ENCODE data around the gene RIC8A. TPM values are rescaled to one million over a fixed set of nuclear protein-coding genes. Genes with fewer than 3 reads are reported as not detected.

The RIC8A gene
- total RNA-seq, 1 experiment from 2014 or later: 101 TPM

DNA sequence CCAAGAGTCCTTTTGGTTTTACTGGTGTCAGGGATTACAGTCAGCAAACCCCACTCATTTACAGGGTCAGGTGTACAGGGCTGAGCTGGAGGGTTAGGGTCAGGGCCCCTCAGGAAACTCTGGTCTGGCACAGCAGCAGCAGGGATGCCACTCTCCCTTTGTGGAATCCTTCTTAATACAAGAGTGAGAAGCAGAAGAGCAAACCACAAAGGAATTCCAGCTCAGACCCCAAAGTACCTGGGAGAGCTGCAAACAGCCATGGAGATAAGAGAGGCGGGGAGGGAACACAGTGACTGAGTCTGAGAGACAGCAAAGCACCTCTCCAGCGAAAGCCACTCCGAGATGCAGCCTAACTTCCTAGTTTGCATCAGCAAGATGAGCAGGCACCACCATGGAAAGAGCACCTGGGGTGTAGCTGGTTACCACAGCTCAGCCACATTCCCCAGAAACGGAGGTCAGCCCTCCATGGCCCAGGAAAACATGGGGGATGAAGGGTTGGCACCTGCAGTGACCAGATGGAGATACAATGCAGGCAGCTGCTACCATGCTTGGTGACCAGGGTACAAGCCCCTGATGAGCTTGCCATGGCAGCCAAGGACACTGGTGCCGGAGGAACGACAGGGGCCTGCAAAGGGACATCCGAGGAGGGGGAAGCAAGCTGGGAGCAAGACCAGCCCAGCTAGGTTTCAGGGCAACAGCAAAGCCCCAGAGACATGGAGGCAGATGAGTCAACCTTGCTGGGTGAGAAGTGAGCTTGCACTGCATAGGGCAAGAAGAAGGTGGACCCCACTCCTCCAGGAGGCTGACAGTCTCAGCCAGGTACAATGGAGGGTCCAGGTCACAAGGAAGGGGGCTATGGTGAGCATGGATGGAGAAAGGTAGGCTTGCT, 4.2 kb upstream of the RIC8A start:
- DNase-seq (ENCODE audit: low spot score): no peak
- in situ Hi-C loops (cut with HindIII; ENCODE audit: low sequenced_read_pairs): no loop called here

DNA sequence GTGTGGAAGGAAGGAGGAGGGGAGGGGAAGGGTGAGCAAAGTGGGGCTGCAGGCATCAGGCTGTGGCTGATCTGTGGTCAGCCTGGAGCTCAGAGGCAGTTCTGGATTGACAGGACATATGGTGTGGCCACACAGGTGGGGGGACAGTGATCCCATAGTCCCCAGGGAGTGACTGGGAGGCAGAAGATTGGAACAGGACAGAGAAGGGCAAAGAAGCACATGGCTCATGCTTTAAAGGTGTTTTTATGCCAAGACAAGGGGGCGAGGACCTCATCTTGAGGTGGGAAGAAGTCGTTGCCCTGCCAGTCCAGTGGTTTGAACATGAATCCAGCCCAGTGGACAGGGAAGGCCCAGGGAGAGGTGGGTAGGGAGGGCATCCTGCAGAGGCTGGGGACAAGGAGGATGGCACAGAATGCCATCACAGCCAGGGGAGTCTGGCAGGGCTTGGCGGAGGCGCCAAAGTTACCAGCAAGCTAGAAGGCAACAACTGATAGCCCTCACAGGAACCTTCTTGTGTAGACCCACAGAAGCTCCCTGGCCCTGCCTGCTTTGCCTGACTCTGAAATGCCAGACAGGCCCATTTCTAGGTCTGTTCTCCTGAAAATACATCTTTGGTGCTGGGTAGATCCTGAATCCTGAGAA, 3.4 kb upstream of the RIC8A start:
- no peak for DNase-seq (ENCODE audit: low spot score)

DNA sequence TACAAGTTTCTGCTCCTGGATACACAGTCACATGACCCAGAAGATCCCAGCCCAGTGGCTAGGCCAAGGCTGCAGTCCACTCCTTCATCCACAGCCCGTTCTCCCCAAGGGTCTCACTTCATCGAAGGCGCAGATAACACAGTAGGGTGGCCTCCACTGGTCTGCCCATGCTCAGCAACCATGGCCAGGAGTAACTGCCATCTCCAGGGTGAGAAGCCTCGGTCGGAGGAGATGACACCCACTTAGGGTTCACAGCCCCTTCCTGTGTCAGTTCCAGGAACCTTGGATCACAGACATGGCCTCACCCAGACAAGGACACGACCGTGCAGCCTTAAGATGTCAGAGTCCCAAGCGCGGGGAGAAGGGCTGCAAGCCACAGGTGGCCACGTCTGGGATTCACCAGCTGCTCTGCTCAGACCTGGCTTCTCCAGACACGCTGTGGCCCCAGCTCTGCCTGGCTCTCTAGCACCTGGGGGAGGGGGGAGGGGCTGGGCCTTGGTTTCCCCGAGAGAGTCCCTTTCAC, 2.9 kb upstream of the RIC8A start:
- in situ Hi-C loops (cut with HindIII; ENCODE audit: low sequenced_read_pairs): no loop called here
- no peak for DNase-seq (ENCODE audit: low spot score)

More for the DNA sequence above, 3.4 kb upstream of the RIC8A start:
- in situ Hi-C loops (cut with HindIII; ENCODE audit: low sequenced_read_pairs): no loop called here

DNA sequence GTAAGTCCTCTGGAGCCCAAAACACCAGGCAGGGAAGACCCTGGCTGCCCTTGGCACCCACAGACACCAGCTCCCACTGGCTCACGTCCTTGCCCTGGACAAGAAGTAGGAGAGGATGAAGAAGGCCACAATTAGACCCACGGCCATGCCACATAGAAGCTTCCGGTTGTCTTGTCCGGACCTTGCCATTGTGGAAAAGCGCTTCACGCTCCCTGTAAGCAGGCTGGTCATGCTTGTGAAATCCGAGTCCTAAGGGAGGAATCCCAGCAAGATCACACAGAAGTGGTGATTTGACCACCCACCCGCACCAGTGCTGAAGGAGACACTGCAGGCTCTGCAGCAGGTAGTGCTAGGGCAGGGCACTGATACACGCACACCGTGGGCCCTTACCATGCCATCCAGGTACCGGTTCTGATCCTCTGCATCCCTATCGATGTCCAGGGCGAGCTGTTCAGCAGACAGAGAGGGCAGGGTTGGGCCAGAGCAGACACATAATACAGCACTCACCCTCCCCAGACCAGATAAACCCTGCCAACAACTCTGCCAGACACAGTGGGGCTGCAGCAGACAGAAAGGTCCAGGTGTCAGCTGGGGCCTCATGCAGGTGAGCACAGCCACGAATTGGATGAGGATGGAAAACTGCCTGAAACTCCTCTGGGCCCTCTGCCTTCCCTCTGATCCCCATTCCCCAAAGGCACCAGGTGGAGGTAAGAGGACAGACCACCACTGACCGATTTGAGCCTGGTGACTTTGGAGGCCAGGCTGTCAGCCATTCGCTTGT, 2.1 kb upstream of the RIC8A start:
- DNase-seq (ENCODE audit: low spot score): no peak
- in situ Hi-C loops (cut with HindIII; ENCODE audit: low sequenced_read_pairs): no loop called here

DNA sequence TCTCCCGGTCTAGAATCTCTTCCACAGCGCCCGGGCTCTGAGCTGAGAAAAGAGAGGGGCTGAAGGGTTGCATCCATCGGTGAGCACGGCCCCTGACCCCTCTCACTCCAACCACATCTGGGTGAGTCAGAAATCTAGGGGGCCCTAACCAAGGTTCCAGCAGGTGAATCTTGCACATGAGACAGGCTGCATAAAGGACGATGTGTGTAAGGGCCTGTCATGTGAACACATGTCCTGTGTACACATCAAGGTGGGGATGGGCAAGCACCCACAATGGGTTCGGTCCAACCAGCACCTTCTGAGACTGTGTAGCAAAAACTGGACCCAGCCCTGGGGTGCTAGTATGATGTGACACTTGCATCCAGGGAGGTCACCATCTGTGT, 1.5 kb upstream of the RIC8A start:
- in situ Hi-C loops (cut with HindIII; ENCODE audit: low sequenced_read_pairs): no loop called here
- no peak for DNase-seq (ENCODE audit: low spot score)

DNA sequence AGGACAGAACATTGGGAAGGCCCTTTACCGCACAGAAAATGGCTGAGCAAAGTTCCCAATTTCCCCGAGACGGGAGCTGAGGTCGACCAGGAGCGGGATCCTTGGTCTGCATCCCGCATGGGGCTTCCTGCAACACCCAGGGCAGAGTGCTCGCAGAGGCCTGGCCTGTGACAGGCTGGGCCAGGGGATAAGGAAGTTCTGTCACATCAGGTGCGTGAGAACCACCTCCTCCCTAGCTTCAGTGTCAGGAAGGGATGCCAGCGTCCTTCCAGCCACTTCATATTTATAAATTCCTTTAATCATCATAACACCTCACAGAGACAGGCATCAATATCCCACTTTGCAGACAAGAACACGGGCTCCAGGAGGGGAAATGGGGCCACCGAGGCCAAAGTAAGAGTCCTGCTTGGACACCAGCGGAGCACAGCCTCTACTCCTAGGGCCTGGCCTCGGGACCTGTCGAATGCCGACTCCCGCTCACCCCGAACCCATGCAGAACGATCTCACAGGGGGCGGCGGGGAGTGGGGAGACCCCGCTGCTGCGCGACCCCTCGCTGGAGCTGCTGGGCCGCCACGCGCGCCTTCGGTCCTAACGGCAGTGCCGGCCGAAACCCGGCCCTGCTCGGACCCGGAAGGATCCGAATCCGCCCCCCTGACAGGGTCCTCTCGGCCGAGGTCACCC, 841 bp upstream of the RIC8A start:
- DNase-seq (ENCODE audit: low spot score): peak; percentile 17
- in situ Hi-C loops (cut with HindIII; ENCODE audit: low sequenced_read_pairs): no loop called here

DNA sequence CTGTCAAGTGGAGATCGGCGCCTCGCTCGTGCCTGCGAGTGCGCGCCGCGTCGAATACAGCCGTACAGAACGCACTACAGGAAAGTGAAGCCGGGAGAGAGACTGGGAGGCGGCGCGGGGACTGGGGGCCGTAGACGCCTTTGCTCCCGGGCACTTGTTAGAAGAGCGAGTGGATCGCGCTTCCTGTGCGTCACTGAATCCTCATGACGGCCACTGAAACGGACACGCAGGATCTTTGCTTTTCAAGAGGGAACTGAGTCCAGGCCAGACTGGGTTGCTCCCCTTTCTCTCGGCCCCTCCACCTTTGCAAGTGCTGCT, 314 bp downstream of the RIC8A start:
- in situ Hi-C loops (cut with HindIII; ENCODE audit: low sequenced_read_pairs): no loop called here

DNA sequence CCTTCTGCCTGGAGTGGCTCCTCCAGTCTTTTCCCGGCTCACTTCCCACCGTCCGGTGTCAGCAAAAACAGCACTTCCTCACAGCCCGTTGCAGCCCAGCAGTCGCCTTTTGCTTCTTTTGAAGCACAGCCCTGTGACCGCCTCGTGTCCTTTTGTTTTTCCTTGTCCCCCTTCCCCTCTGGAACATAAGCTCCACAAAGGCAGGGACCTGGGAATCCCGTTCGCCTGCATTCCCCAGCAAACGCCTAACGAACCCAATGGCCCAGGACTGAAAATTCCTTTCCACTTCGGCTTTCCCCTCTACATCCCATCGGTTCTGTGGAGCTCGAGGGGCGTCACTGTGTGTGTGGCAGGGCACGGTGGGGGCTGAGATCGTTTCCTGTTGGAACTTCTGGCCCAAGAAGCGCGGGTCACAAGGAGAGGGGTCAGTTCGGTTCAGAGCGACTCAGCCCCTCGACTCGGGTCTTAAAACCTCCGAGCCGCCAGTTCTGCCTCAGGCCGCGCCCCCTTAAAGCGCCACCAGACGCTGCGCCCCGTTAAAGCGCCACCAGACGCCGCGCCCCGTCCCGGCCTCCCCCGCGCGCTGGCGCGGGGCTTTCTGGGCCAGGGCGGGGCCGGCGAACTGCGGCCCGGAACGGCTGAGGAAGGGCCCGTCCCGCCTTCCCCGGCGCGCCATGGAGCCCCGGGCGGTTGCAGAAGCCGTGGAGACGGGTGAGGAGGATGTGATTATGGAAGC, 841 bp downstream of the RIC8A start:
- DNase-seq (ENCODE audit: low spot score): peak; percentile 71
- in situ Hi-C loops (cut with HindIII; ENCODE audit: low sequenced_read_pairs): no loop called here

More for the DNA sequence above, 314 bp downstream of the RIC8A start:
- no peak for DNase-seq (ENCODE audit: low spot score)

DNA sequence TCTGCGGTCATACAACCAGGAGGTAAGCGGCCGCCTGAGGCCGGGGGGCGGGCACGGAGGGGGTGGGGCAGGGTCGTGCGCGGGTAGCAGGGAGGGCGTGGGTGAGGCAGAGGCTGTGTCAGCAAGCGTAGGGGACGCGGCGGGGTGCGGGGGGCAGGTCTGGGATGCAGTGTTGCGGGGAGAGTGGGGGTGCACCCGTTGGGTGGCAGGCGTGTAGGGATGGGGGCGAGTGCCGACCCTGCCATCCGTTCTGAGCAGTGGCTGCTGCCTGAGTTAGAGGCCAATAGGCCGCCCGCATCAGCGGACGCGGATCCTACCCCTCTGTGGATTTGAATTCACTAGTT, 1.4 kb downstream of the RIC8A start:
- no peak for DNase-seq (ENCODE audit: low spot score)
- in situ Hi-C loops (cut with HindIII; ENCODE audit: low sequenced_read_pairs): no loop called here

DNA sequence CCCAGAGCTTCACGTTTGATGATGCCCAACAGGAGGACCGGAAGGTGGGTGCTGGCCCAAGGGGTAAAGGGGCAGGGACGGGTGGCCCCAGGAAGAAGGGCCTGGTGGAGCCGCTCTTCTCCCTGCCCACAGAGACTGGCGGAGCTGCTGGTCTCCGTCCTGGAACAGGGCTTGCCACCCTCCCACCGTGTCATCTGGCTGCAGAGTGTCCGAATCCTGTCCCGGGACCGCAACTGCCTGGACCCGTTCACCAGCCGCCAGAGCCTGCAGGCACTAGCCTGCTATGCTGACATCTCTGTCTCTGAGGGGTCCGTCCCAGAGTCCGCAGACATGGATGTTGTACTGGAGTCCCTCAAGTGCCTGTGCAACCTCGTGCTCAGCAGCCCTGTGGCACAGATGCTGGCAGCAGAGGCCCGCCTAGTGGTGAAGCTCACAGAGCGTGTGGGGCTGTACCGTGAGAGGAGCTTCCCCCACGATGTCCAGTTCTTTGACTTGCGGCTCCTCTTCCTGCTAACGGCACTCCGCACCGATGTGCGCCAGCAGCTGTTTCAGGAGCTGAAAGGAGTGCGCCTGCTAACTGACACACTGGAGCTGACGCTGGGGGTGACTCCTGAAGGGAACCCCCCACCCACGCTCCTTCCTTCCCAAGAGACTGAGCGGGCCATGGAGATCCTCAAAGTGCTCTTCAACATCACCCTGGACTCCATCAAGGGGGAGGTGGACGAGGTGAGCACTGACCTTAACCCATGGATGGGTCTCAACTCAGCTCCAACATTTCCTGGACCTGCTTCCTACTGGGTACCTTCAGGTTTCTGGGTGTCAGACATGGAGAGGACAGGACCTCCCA, 2.0 kb downstream of the RIC8A start:
- DNase-seq (ENCODE audit: low spot score): no peak
- in situ Hi-C loops (cut with HindIII; ENCODE audit: low sequenced_read_pairs): no loop called here

DNA sequence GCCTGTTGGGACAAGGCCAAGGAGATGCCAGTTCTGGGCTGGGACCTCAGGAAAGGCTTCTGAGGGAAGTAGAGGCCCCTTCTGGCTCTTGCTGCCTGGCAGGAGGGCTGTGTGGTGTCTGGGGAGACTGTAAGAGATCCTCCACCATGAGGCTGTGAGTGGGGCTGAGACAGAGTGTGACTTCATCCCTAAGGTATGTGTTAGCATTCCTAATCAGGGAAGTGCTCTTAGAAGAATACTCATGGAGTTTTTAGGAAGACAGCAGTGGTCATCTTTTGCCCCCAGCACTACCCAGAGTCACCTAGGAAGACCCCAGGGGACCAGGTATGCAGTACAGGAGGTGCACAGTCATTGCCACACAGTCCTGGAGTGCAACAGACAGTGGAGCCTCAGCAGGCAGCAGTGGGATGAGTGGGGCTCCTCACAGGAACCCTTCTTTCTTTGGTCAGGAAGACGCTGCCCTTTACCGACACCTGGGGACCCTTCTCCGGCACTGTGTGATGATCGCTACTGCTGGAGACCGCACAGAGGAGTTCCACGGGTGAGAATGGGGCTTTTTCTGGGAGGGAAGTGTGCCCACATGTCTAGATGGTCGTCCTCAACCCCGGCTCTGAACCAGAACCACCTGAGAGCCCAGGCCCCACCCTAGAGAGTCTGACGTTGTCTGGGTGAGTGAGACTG, 2.8 kb downstream of the RIC8A start:
- DNase-seq (ENCODE audit: low spot score): no peak
- in situ Hi-C loops (cut with HindIII; ENCODE audit: low sequenced_read_pairs): no loop called here

DNA sequence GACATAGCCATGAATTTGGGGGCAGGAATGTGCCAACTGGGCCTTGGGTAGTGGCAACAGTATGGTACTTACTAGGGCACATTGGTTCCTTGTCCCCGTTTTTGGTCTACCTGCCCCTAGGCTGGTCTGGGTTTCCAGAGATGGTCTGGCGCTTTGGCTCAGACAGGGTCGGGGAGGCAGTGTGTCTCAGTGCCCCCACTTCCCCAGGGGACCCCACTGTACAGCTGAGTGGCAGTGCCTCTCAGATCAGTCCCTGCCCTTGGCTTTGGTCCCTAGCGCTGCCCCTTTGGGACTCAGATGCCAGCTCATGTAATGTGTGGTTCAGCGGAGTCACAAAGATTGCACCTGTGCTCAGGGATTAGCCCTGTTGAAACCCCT, 3.3 kb downstream of the RIC8A start:
- in situ Hi-C loops (cut with HindIII; ENCODE audit: low sequenced_read_pairs): no loop called here
- DNase-seq (ENCODE audit: low spot score): no peak

DNA sequence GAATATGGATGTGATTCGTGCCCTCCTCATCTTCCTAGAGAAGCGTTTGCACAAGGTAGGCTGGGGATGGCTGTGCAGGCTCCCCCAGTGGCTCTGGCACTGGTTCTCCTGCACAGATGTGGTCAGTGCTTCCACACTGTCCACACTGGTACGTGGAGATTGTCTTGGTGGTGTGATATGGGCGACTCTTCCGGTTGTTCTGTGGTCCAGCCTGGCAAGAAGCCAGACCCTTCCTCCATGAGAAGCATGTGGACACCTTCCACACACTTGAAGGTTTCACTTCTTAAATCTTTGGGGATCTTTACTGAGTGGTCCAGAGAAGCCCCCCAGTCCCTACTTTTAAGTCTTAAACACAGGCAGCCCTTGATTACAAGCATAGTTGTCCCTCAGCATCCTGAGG, 3.8 kb downstream of the RIC8A start:
- in situ Hi-C loops (cut with HindIII; ENCODE audit: low sequenced_read_pairs): no loop called here

DNA sequence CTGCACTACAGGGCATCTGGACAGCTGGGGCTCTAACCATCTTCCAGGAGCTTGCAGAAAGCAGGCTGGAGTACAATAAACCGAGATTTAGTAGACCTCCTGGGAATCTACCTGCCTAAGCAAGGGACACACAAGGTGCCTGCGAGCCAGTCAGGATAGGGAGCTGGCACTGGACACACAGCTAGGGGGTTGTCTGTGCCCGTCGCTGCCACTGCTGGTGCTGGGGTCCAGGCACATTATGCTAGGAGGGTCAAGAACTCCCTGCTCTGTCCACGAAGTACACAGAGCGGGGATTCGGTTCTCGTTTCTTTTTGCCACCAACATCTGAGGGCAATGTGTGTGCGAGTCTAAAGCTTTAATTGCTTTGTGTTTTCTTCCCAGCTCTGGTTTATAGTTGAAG, 4.2 kb downstream of the RIC8A start:
- DNase-seq (ENCODE audit: low spot score): no peak
- in situ Hi-C loops (cut with HindIII; ENCODE audit: low sequenced_read_pairs): no loop called here

More for the DNA sequence above, 3.8 kb downstream of the RIC8A start:
- no peak for DNase-seq (ENCODE audit: low spot score)

DNA sequence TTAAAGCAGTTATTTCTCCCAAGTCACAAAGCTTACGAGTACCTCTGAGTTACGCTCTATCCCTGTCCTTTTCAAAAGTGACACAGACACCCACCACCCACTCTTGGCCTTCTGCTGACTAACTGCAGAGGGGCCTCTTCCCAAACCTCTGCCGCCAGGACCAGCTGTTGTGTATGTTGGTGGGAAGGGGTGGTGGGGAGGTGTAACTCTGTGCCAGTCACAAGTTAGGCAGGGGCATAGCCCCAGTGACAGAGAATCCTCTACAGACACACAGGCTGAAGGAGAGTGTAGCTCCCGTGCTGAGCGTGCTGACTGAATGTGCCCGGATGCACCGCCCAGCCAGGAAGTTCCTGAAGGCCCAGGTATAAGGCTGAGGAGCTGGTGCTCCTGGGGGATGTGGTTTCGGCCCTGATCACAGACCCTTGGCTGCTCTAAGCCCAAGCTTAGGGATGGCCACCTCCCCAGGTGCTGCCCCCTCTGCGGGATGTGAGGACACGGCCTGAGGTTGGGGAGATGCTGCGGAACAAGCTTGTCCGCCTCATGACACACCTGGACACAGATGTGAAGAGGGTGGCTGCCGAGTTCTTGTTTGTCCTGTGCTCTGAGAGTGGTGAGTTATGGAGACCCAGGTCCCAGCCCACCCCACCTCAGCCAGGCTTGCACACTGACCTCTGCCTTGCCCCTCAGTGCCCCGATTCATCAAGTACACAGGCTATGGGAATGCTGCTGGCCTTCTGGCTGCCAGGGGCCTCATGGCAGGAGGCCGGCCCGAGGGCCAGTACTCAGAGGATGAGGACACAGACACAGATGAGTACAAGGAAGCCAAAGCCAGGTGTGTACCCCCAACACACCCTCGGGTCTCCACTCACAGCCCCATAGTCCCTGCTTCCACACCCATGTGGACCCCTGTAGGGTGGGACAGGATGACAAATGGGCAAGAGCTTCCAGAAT, 4.9 kb downstream of the RIC8A start:
- in situ Hi-C loops (cut with HindIII; ENCODE audit: low sequenced_read_pairs): no loop called here
- DNase-seq (ENCODE audit: low spot score): no peak

DNA sequence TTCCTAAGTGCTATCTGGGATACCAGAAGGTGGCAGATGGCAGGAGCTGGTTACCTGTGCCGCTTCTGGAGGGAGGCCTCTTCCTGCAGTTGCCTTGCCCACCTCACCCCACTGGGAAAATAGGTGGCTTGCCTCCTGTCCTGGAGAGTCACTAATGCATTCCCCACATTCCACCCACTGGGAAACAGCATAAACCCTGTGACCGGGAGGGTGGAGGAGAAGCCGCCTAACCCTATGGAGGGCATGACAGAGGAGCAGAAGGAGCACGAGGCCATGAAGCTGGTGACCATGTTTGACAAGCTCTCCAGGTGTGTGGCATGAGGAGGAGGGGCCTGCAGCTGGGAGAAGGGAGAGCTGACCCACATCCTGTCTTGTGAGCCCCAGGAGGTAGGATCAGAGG, 5.6 kb downstream of the RIC8A start:
- in situ Hi-C loops (cut with HindIII; ENCODE audit: low sequenced_read_pairs): no loop called here
- DNase-seq (ENCODE audit: low spot score): no peak
